Glutamatergic neuron (in vitro differentiated cells): Measurements from ENCODE around the gene SETD2. TPM values are rescaled to one million over a fixed set of nuclear protein-coding genes. Genes with fewer than 3 reads are reported as not detected.

ENCODE experiments used
- DNase-seq: peaks from one replicate; pipeline ENCODE4 v3.0.0; 2022
- H3K27ac Mint-ChIP-seq: one replicate; pipeline ENCODE4 v1.8.0; 2020; ENCODE audit warnings: mild to moderate bottlenecking, mixed read lengths, inconsistent platforms; ENCODE audit not compliant: unreplicated experiment
- H3K27me3 Mint-ChIP-seq: one replicate; pipeline ENCODE4 v1.8.0; 2020; ENCODE audit warnings: mild to moderate bottlenecking, moderate library complexity, mixed read lengths, inconsistent platforms; ENCODE audit not compliant: unreplicated experiment
- H3K36me3 Mint-ChIP-seq: one replicate; pipeline ENCODE4 v1.8.0; 2020; ENCODE audit warnings: mild to moderate bottlenecking, mixed read lengths, inconsistent platforms; ENCODE audit not compliant: unreplicated experiment
- H3K4me1 Mint-ChIP-seq: one replicate; pipeline ENCODE4 v1.8.0; 2020; ENCODE audit warnings: mild to moderate bottlenecking, low read depth, mixed read lengths, inconsistent platforms; ENCODE audit not compliant: unreplicated experiment
- H3K4me3 Mint-ChIP-seq: one replicate; pipeline ENCODE4 v1.8.0; 2020; ENCODE audit warnings: mild to moderate bottlenecking, mixed read lengths, inconsistent platforms; ENCODE audit not compliant: unreplicated experiment
- H3K9me3 Mint-ChIP-seq: one replicate; pipeline ENCODE4 v1.8.0; 2020; ENCODE audit warnings: mild to moderate bottlenecking, moderate library complexity, mixed read lengths, inconsistent platforms; ENCODE audit not compliant: unreplicated experiment
- CTCF ChIP-seq: fragments of 200-600 bp; sonication (generic); IDR thresholded peaks from one replicate; pipeline ENCODE4 v1.5.0; 2021; ENCODE audit not compliant: partially characterized antibody, unreplicated experiment
- total RNA-seq: library from RNA; stranded (reverse); fragmentation: NEBNext Ultra II Directional; extraction: Animal tissue kit (Norgen Biotek cat#: 25700); gene quantifications from one replicate; pipeline ENCODE4 v1.2.1, GENCODE V29; 2021; ENCODE audit not compliant: unreplicated experiment

The SETD2 gene
- total RNA-seq, 1 donor from 2014 or later, result 59.1 TPM

GRCh38 chr3:47056705-47057104 is 107.2 kb downstream of the SETD2 start:
- DNase-seq, result no peak
- Mint-ChIP-seq H3K9me3 (peaks cover 4% of the 10 kb centered on the region), H3K4me3 (no peak overlapping the region), H3K27ac (no peak overlapping the region), H3K4me1 (peaks cover 14% of the 10 kb centered on the region), H3K36me3 (no peaks in the 10 kb centered on the region), H3K27me3 (no peaks in the 10 kb centered on the region)
- no peak for TF ChIP-seq CTCF

DNA sequence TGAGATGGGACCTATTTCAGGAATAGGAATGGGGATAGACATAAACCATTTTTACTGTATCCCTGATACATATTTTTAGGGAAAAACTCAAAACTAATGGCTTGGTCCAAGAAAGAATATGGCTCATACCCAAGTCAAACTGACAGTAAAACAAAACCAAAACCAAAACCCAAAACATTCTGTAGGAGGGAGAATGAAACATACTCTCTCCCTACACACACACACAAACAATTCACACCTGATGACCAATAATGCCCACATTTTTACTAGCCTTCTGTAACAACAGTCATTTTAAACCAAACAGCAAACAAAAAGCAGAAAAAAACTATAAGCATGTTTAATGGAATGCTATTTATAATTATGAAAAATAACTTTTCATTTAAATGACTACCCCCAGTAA is 109.5 kb downstream of the SETD2 start:
- no peak for DNase-seq
- no peaks in the 10 kb centered on the region for H3K36me3 Mint-ChIP-seq
- H3K4me1 Mint-ChIP-seq, result peaks cover 14% of the 10 kb centered on the region
- H3K27me3 Mint-ChIP-seq, result no peaks in the 10 kb centered on the region
- peaks cover 4% of the 10 kb centered on the region for H3K9me3 Mint-ChIP-seq
- TF ChIP-seq CTCF, result no peak
- H3K4me3 Mint-ChIP-seq, result no peak overlapping the region
- H3K27ac Mint-ChIP-seq, result no peak overlapping the region

GRCh38 chr3:47047673-47048072 is 116.2 kb downstream of the SETD2 start:
- Mint-ChIP-seq H3K27ac (peak overlapping the region; percentile 5), H3K36me3 (no peaks in the 10 kb centered on the region), H3K4me1 (peaks cover 1% of the 10 kb centered on the region), H3K9me3 (no peaks in the 10 kb centered on the region), H3K27me3 (no peaks in the 10 kb centered on the region), H3K4me3 (no peak overlapping the region)
- no peak for TF ChIP-seq CTCF
- DNase-seq, result no peak

DNA sequence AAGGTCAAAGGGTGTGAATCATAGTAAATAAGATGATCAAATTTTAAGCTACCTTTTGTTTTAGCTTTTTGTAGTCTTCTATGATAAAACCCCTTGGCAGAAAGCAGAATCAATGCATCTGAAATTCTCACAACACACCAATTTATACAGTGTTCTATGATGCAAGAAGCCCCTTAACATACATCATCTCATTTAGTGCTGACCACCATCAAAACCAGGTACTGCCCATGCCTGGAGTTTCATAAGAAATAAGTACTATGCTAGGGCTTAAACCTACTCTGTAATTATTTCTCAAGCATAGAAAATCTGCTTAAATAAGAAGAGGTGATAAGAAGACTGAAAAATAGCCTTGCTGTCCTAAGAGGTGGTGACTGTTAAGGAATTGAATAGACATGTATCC is 116.8 kb downstream of the SETD2 start:
- no peak overlapping the region for H3K27ac Mint-ChIP-seq
- H3K27me3 Mint-ChIP-seq, result no peaks in the 10 kb centered on the region

More for the DNA sequence above, 116.8 kb downstream of the SETD2 start:
- no peaks in the 10 kb centered on the region for H3K4me1 Mint-ChIP-seq
- H3K36me3 Mint-ChIP-seq, result no peaks in the 10 kb centered on the region
- H3K9me3 Mint-ChIP-seq, result no peaks in the 10 kb centered on the region
- TF ChIP-seq CTCF, result no peak
- DNase-seq, result no peak
- no peak overlapping the region for H3K4me3 Mint-ChIP-seq
